Raji (cell line): ENCODE results near the gene CATSPERZ.

Experiments used
- POLR2A ChIP-seq: IDR thresholded peaks from 2 replicates; pipeline ENCODE4 v1.6.1; 2011; ENCODE audit warnings: low read depth, low read length, control low read depth; ENCODE audit not compliant: insufficient read depth

The CATSPERZ gene

GRCh38 chr11:64260147-64260708, 39.9 kb upstream of the CATSPERZ start:
- no peak for TF ChIP-seq POLR2A

DNA sequence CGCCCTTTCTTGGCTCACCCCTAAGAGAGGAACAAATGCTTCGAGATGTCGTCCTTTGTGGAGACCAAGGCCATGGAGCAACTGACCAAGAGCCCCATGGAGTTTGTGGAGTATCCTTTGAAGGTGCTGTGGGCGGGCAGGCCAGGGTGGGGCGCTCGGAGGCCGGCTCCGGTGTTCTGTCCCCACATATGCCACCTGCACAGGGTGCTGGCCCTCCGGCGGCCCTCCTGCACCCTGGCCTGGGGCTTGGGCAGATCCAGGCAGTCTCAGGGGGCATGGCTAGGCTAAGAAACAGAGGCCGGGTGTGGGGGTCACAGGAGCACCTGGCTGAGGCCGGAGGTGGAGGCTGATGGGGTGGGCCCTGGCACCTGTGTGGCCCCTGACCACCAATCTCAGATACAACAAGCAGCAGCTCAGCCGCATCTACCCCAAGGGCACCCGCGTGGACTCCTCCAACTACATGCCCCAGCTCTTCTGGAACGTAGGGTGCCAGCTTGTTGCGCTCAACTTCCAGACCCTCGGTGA, 38.5 kb upstream of the CATSPERZ start:
- TF ChIP-seq POLR2A, result no peak

GRCh38 chr11:64262271-64263002, 37.7 kb upstream of the CATSPERZ start:
- TF ChIP-seq POLR2A, result no peak

- no peak for TF ChIP-seq POLR2A
Observed at GRCh38 chr11:64263021-64263946, 36.9 kb upstream of the CATSPERZ start.

GRCh38 chr11:64263947-64264317, 36.2 kb upstream of the CATSPERZ start:
- TF ChIP-seq POLR2A, result no peak

GRCh38 chr11:64264371-64264852, 35.7 kb upstream of the CATSPERZ start:
- no peak for TF ChIP-seq POLR2A

DNA sequence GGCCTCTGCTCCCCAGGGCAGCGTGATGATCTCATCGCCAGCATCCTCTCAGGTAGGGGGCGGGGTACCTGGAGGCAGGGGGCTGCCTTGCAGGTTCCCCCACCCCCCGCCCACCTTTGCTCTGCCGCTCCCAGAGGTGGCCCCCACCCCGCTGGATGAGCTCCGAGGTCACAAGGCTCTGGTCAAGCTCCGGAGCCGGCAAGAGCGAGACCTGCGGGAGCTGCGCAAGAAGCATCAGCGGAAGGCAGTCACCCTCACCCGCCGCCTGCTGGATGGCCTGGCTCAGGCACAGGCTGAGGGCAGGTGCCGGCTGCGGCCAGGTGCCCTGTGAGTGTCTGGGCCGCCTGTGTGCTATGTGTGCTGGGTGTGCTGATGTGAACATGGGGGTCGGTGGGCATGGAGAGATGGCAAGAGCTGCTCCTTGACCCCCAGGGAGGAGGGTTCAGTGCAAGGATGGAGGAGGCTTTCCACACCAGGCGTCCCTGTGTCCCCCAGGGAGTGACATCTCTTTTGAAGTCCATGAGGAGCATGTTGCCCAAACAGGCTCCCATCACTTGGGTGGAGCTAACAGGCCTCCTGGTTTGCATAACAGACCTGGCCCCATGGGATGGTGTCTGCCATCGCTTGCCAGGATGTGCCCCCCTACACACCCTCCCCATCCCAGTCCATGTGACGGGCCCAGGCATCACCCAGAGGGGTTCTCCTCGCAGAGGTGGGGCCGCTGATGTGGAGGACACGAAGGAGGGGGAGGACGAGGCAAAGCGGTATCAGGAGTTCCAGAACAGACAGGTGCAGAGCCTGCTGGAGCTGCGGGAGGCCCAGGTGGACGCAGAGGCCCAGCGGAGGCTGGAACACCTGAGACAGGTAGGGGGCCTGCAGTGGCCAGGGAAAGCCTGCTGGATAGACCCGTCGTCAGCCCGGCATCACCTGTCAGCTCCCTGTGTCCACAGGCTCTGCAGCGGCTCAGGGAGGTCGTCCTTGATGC, 34.7 kb upstream of the CATSPERZ start:
- TF ChIP-seq POLR2A, result no peak

DNA sequence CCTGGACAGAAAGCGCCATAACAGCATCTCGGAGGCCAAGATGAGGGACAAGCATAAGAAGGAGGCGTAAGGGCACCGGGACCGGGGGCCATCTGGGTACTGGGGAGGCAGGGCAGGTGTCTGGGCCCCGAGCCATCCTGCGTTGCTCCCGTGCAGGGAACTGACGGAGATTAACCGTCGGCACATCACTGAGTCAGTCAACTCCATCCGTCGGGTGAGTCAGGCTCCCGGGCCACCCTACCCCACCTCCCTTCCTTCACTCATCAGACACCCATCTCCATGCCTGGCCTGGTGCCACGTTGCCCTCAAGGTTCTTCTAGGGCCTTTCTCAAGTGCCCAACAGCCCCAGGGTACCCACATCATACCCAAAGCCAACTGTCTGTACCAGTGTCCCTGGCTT, 33.8 kb upstream of the CATSPERZ start:
- TF ChIP-seq POLR2A, result no peak

GRCh38 chr11:64267207-64267945, 32.8 kb upstream of the CATSPERZ start:
- TF ChIP-seq POLR2A, result no peak

GRCh38 chr11:64268025-64268892, 31.9 kb upstream of the CATSPERZ start:
- no peak for TF ChIP-seq POLR2A

- TF ChIP-seq POLR2A, result no peak
Observed at GRCh38 chr11:64268893-64269539, 31.1 kb upstream of the CATSPERZ start.

GRCh38 chr11:64269540-64270220, 30.5 kb upstream of the CATSPERZ start:
- TF ChIP-seq POLR2A, result peak; percentile 59
